Small intestine (tissue), 7 donors: Measurements from ENCODE around the gene SMIM23. TPM values are rescaled to one million over a fixed set of nuclear protein-coding genes. Genes with fewer than 3 reads are reported as not detected.

Experiments used
- DNase-seq, 2 donors: peaks; one replicate each; pipeline versions ENCODE4 v3.0.0 to v3.0.0-alpha.2; 2013
- FAIRE-seq: peaks from 2 replicates; lab custom pipeline; 2012; peaks lifted over from hg19 to GRCh38; lab: Jason Lieb, UNC
- H3K27ac ChIP-seq, 3 donors: one replicate each; pipeline ENCODE4 v1.5.1; 2013; ENCODE audit warnings: low read length in 2 of 3, mild to moderate bottlenecking in 2 of 3, control low read depth in 1 of 3, inconsistent platforms in 1 of 3, low read depth in 1 of 3, moderate library complexity in 1 of 3
- H3K27me3 ChIP-seq, 3 donors: one replicate each; pipeline ENCODE4 v1.6.1; 2013; ENCODE audit warnings: low read length in 3 of 3, inconsistent platforms in 1 of 3; ENCODE audit not compliant: control insufficient read depth in 3 of 3, insufficient read depth in 3 of 3
- H3K36me3 ChIP-seq, 3 donors: one replicate each; pipeline ENCODE4 v1.6.1; 2013; ENCODE audit warnings: low read length in 3 of 3, inconsistent platforms in 1 of 3, low read depth in 1 of 3, mild to moderate bottlenecking in 1 of 3, moderate library complexity in 1 of 3; ENCODE audit not compliant: control insufficient read depth in 3 of 3, insufficient read depth in 2 of 3
- H3K4me1 ChIP-seq, 3 donors: one replicate each; pipeline ENCODE4 v1.6.1; 2013; ENCODE audit warnings: low read length in 2 of 3, inconsistent platforms in 1 of 3, low read depth in 1 of 3, mild to moderate bottlenecking in 1 of 3, moderate library complexity in 1 of 3; ENCODE audit not compliant: control insufficient read depth in 3 of 3, insufficient read depth in 2 of 3
- H3K4me3 ChIP-seq, 3 donors: one replicate each; pipeline ENCODE4 v1.5.1; 2013; ENCODE audit warnings: low read length in 3 of 3, control low read depth in 1 of 3, inconsistent platforms in 1 of 3, low read depth in 1 of 3, mild to moderate bottlenecking in 1 of 3, moderate library complexity in 1 of 3
- H3K9me3 ChIP-seq, 2 donors: one replicate each; pipeline ENCODE4 v1.6.1; 2013; ENCODE audit warnings: low read depth in 1 of 2, low read length in 1 of 2; ENCODE audit not compliant: control insufficient read depth in 2 of 2, insufficient read depth in 1 of 2
- WGBS, 3 donors: extraction: QIAGEN DNeasy Blood & Tissue Kit; methylation state at CpG; one replicate each; pipeline ENCODE4 v1.1.7; 2013; 5-methylcytosine and 5-hydroxymethylcytosine counted together
- polyA plus RNA-seq, 4 donors: library from polyadenylated mRNA; stranded (reverse) in 3 of 4; unstranded in 1 of 4; fragments of 200-250 nt in 3 of 4; fragments of 120-200 nt in 1 of 4; gene quantifications; one replicate each; pipeline versions ENCODE4 v1.2.1 to v1.2.3, GENCODE V29; 2013
- donor health status: healthy with polysubstance abuse.
- donor health status: control.
- donor health status: control.
- donor health status: Bipolar disorder and iron deficiency.
- donor health status: healthy.

Gene SMIM23
- polyA plus RNA-seq, 4 donors = not detected

GRCh38 chr5:171840066-171840465, 54.4 kb downstream of the SMIM23 start:
- no peak overlapping the region for H3K27ac ChIP-seq
- H3K27me3 ChIP-seq = no peaks in the 10 kb centered on the region
- H3K9me3 ChIP-seq = no peaks in the 10 kb centered on the region
- WGBS, 3 donors = 44 to 48% (median 44%) methylated on average over 2 of the region's 2 CpGs
- DNase-seq (no peak), FAIRE-seq (no peak)
- no peak overlapping the region for H3K4me3 ChIP-seq
- H3K36me3 ChIP-seq = no peaks in the 10 kb centered on the region
- H3K4me1 ChIP-seq = no peaks in the 10 kb centered on the region

Other genes with a start within 250 kb of the SMIM23 start
- gene FBXW11, start 220.8 kb downstream of the SMIM23 start, polyA plus RNA-seq = 10 to 100 TPM; 12.2 to 37.1 (median 15.8) TPM